Ovary (tissue), 3 donors: ENCODE measurements around the gene HOXB1.

Source experiments
- EP300 ChIP-seq: sonication (generic); formaldehyde crosslinking; IDR thresholded peaks from one replicate; pipeline ENCODE4 v1.6.1; 2017; ENCODE audit warnings: antibody characterized with exemption
- TF ChIP-seq, protein P1 (sequence below), 3 donors: fragments of 450-650 bp in 2 of 3; fragments of 200-600 bp in 1 of 3; IDR thresholded peaks; one replicate each; pipeline versions ENCODE4 v1.5.1 to v1.8.0; 2016 to 2022; ENCODE audit warnings: antibody characterized with exemption in 3 of 3, mild to moderate bottlenecking in 1 of 3
- donor health status: DM: no; HTN: no; CAD: no.

GRCh38 chr17:48497103-48497502, 33.7 kb downstream of the HOXB1 start:
- TF ChIP-seq, protein P1, sequence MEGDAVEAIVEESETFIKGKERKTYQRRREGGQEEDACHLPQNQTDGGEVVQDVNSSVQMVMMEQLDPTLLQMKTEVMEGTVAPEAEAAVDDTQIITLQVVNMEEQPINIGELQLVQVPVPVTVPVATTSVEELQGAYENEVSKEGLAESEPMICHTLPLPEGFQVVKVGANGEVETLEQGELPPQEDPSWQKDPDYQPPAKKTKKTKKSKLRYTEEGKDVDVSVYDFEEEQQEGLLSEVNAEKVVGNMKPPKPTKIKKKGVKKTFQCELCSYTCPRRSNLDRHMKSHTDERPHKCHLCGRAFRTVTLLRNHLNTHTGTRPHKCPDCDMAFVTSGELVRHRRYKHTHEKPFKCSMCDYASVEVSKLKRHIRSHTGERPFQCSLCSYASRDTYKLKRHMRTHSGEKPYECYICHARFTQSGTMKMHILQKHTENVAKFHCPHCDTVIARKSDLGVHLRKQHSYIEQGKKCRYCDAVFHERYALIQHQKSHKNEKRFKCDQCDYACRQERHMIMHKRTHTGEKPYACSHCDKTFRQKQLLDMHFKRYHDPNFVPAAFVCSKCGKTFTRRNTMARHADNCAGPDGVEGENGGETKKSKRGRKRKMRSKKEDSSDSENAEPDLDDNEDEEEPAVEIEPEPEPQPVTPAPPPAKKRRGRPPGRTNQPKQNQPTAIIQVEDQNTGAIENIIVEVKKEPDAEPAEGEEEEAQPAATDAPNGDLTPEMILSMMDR (IDR thresholded peaks at IDR 0.05): no peak
- no peak for TF ChIP-seq EP300
